GM12872 (cell line): ENCODE measurements around the gene RPS25.

Source experiments
- CTCF ChIP-seq: IDR thresholded peaks from 3 replicates; pipeline ENCODE4 v1.5.1; 2011; ENCODE audit warnings: low read depth, mild to moderate bottlenecking, low read length, moderate library complexity; ENCODE audit not compliant: insufficient read depth

Gene RPS25

GRCh38 chr11:119031912-119032280 lies 13.8 kb upstream of the RPS25 start:
- TF ChIP-seq CTCF = no peak

- no peak; the same call in 2 of the 3 replicates for TF ChIP-seq CTCF
These were observed 12.3 kb upstream of the RPS25 start, which contains the start of gene SLC37A4 for GRCh38 chr11:119030329-119031047. Gene SLC37A4, minus strand, starts transcription at chr11:119030877.

- no peak for TF ChIP-seq CTCF
These were observed 11.8 kb upstream of the RPS25 start for GRCh38 chr11:119030029-119030328.

GRCh38 chr11:119029340-119030028 lies 11.3 kb upstream of the RPS25 start:
- TF ChIP-seq CTCF = no peak

GRCh38 chr11:119029069-119029339 lies 10.9 kb upstream of the RPS25 start:
- TF ChIP-seq CTCF = no peak

GRCh38 chr11:119028346-119029068 lies 10.4 kb upstream of the RPS25 start:
- TF ChIP-seq CTCF = no peak

GRCh38 chr11:119027561-119028345 lies 9.6 kb upstream of the RPS25 start:
- TF ChIP-seq CTCF = no peak
